Measurements from ENCODE around the gene CD300E. TPM values are rescaled to one million over a fixed set of nuclear protein-coding genes. Genes with fewer than 3 reads are reported as not detected.
"Not testable (repeated sequence)": the region's sequence is repeated elsewhere in the genome, so short reads cannot be mapped to it uniquely, and the experiment has no call there.

Gene CD300E
- total and polyA plus RNA-seq, 2 of the 4 experiments (the other 2 are of a cell fraction) = not detected

GRCh38 chr17:74637265-74637664, 13.7 kb upstream of the CD300E start:
- no peak overlapping the region for H2BK5ac ChIP-seq (ENCODE audit: low read depth, low read length, poor library complexity, severe bottlenecking)
- no peak overlapping the region for H3K23ac ChIP-seq (ENCODE audit: low read depth, low read length)
- H3K4me1 ChIP-seq (ENCODE audit: control insufficient read depth, insufficient read depth, low read length) = no peaks in the 10 kb centered on the region
- H3K4ac ChIP-seq (ENCODE audit: low read depth, low read length) = no peak overlapping the region
- no peak overlapping the region for H4K91ac ChIP-seq (ENCODE audit: insufficient read depth, low read depth, low read length)
- ChIA-PET CTCF (no interaction called here), POLR2A (ENCODE audit: unreplicated experiment) (no interaction called here)
- no peak overlapping the region for H2BK120ac ChIP-seq (ENCODE audit: low read depth, low read length)
- dilution Hi-C loops (cut with HindIII; ENCODE audit: low sequenced_read_pairs, unreplicated experiment) = no loop called here
- no peak overlapping the region for H3K56ac ChIP-seq (ENCODE audit: extremely low read depth, insufficient read depth, low read length)
- no peak overlapping the region for H3K27ac ChIP-seq (ENCODE audit: insufficient read depth, low read length)
- H3K27me3 ChIP-seq (ENCODE audit: control insufficient read depth, insufficient read depth, low read length) = no peaks in the 10 kb centered on the region
- H3K4me3 ChIP-seq (ENCODE audit: insufficient read depth, low read depth, low read length) = no peak overlapping the region
- intact Hi-C loops (cut with micrococcal nuclease) = no loop called here
- H3K9me1 ChIP-seq (ENCODE audit: insufficient read depth, low read length) = no peaks in the 10 kb centered on the region
- H2AFZ ChIP-seq (replicated peaks; ENCODE audit: low read length, poor library complexity) = no peak overlapping the region
- no peak overlapping the region for H2BK20ac ChIP-seq (ENCODE audit: low read depth, low read length)
- in situ Hi-C loops (cut with MboI; ENCODE audit: low sequenced_read_pairs) = no loop called here
- H2AK5ac ChIP-seq (ENCODE audit: low read depth, low read length) = no peak overlapping the region
- no peak overlapping the region for H3K18ac ChIP-seq (ENCODE audit: low read depth, low read length)
- no peak overlapping the region for H4K8ac ChIP-seq (ENCODE audit: low read depth in 2 of 2, low read length in 2 of 2)
- no peak overlapping the region for H3K9ac ChIP-seq (ENCODE audit: low read depth, low read length)
- no peaks in the 10 kb centered on the region; the same call in 1 of the 2 replicates for H3K9me3 ChIP-seq (ENCODE audit: control insufficient read depth, insufficient read depth, low read length)
- no peak for TF ChIP-seq ELK1 (IDR thresholded peaks at IDR 0.05; ENCODE audit: borderline replicate concordance, low read depth, low read length)
- TF ChIP-seq RAD21 (IDR thresholded peaks at IDR 0.05; ENCODE audit: low read length) = no peak
- TF ChIP-seq RCOR1 (IDR thresholded peaks at IDR 0.05; ENCODE audit: insufficient replicate concordance, low read length) = no peak
- TF ChIP-seq CEBPB (IDR thresholded peaks at IDR 0.05; ENCODE audit: low read depth, low read length) = no peak
- TF ChIP-seq POLR2A (IDR thresholded peaks at IDR 0.05; ENCODE audit: low read depth, low read length) = no peak
- no peak for TF ChIP-seq BHLHE40 (IDR thresholded peaks at IDR 0.05; ENCODE audit: low read depth, low read length)
- no peak for TF ChIP-seq NFE2L2 (IDR thresholded peaks at IDR 0.05; ENCODE audit: low read depth, low read length)
- no peak for TF ChIP-seq CHD1 (IDR thresholded peaks at IDR 0.05; ENCODE audit: low read depth, low read length)
- TF ChIP-seq FOS (IDR thresholded peaks at IDR 0.05; ENCODE audit: low read depth, low read length) = no peak
- no peak for TF ChIP-seq MXI1 (IDR thresholded peaks at IDR 0.05; ENCODE audit: borderline replicate concordance, low read depth, low read length)
- BruUV-seq (replicated peaks) = no TSS peak
- no peaks in the 10 kb centered on the region for H3K36me3 ChIP-seq (ENCODE audit: control insufficient read depth, insufficient read depth, low read length)
- no peak overlapping the region for H3K14ac ChIP-seq (replicated peaks; ENCODE audit: low read depth, low read length)
- H3K4me2 ChIP-seq (ENCODE audit: low read depth, low read length) = no peak overlapping the region
- no peaks in the 10 kb centered on the region for H4K20me1 ChIP-seq (ENCODE audit: insufficient read depth, low read length)
- no peak overlapping the region for H2AK9ac ChIP-seq (replicated peaks; ENCODE audit: low read depth, low read length, poor library complexity)
- H4K5ac ChIP-seq (ENCODE audit: low read depth, low read length) = no peak overlapping the region
- DNase-seq (no peak), ATAC-seq (ENCODE audit: low read depth) (no peak)
- H3K79me1 ChIP-seq (ENCODE audit: low read depth in 1 of 2, low read length in 2 of 2) = no peaks in the 10 kb centered on the region
- WGBS, 2 experiments (ENCODE audit: extremely low coverage in 2 of 2, insufficient read length in 1 of 2) = no CpG with 5 or more reads among the region's 11 CpGs
- no peak overlapping the region for H2BK15ac ChIP-seq (ENCODE audit: low read depth, low read length)

DNA sequence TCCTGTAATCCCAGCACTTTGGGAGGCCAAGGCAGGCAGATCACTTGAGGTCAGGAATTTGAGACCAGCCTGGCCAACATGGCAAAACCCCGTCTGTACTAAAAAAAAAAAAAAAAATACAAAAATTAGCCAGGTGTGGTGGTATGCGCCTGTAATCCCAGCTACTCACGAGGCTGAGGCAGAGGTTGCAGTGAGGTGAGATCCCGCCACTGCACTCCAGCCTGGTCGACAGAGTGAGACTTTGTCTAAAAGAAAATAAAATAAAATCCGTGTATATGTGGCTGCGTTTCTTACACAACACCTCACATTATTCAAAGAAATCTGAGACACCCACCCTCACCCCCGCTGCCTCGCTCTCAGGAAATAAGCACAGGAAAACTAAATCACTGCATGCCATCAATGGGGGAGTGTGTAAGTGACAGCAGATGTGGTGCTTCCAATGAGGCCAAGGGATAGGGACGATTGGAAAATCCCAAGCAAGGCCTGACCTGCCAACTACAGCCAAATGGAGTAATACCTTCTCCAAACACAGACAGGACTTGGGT, 13.1 kb upstream of the CD300E start:
- H2AFZ ChIP-seq (replicated peaks; ENCODE audit: low read length, poor library complexity); ATAC-seq (ENCODE audit: low read depth); H3K79me1 ChIP-seq (ENCODE audit: low read depth in 1 of 2, low read length in 2 of 2); H2AK9ac ChIP-seq (replicated peaks; ENCODE audit: low read depth, low read length, poor library complexity); H3K27ac ChIP-seq (ENCODE audit: insufficient read depth, low read length); H3K18ac ChIP-seq (ENCODE audit: low read depth, low read length); CTCF ChIA-PET; H3K27me3 ChIP-seq (ENCODE audit: control insufficient read depth, insufficient read depth, low read length); H3K4me1 ChIP-seq (ENCODE audit: control insufficient read depth, insufficient read depth, low read length); H3K14ac ChIP-seq (replicated peaks; ENCODE audit: low read depth, low read length); H3K4me2 ChIP-seq (ENCODE audit: low read depth, low read length); H3K4ac ChIP-seq (ENCODE audit: low read depth, low read length); H2BK5ac ChIP-seq (ENCODE audit: low read depth, low read length, poor library complexity, severe bottlenecking); H4K91ac ChIP-seq (ENCODE audit: insufficient read depth, low read depth, low read length); POLR2A ChIA-PET (ENCODE audit: unreplicated experiment); H3K9me3 ChIP-seq (ENCODE audit: control insufficient read depth, insufficient read depth, low read length); H2BK120ac ChIP-seq (ENCODE audit: low read depth, low read length); intact Hi-C loops (cut with micrococcal nuclease); H4K20me1 ChIP-seq (ENCODE audit: insufficient read depth, low read length); H2AK5ac ChIP-seq (ENCODE audit: low read depth, low read length); H3K9me1 ChIP-seq (ENCODE audit: insufficient read depth, low read length); H4K8ac ChIP-seq (ENCODE audit: low read depth in 2 of 2, low read length in 2 of 2); DNase-seq; H2BK20ac ChIP-seq (ENCODE audit: low read depth, low read length); dilution Hi-C loops (cut with HindIII; ENCODE audit: low sequenced_read_pairs, unreplicated experiment); BruUV-seq (replicated peaks); H3K36me3 ChIP-seq (ENCODE audit: control insufficient read depth, insufficient read depth, low read length); H3K9ac ChIP-seq (ENCODE audit: low read depth, low read length); in situ Hi-C loops (cut with MboI; ENCODE audit: low sequenced_read_pairs); H3K56ac ChIP-seq (ENCODE audit: extremely low read depth, insufficient read depth, low read length); H3K4me3 ChIP-seq (ENCODE audit: insufficient read depth, low read depth, low read length); H3K23ac ChIP-seq (ENCODE audit: low read depth, low read length); H2BK15ac ChIP-seq (ENCODE audit: low read depth, low read length); H4K5ac ChIP-seq (ENCODE audit: low read depth, low read length): not testable (repeated sequence)
- WGBS, 2 experiments (ENCODE audit: extremely low coverage in 2 of 2, insufficient read length in 1 of 2) = no CpG with 5 or more reads among the region's 10 CpGs
